ENCODE measurements around the gene PCYT2.

Gene PCYT2

GRCh38 chr17:81899514-81900166 is 11.6 kb downstream of the PCYT2 start:
- DNase-seq, result no peak

GRCh38 chr17:81898885-81899284 is 12.3 kb downstream of the PCYT2 start:
- no peak for DNase-seq

- DNase-seq, result no peak
Observed at GRCh38 chr17:81898029-81898866, 13.0 kb downstream of the PCYT2 start.

- no peak for DNase-seq
Observed at GRCh38 chr17:81895400-81895799, 15.8 kb downstream of the PCYT2 start.

GRCh38 chr17:81891303-81891552 is 20.0 kb downstream of the PCYT2 start:
- DNase-seq, result no peak

- no peak for DNase-seq
Observed at GRCh38 chr17:81890447-81891302, 20.5 kb downstream of the PCYT2 start.

DNA sequence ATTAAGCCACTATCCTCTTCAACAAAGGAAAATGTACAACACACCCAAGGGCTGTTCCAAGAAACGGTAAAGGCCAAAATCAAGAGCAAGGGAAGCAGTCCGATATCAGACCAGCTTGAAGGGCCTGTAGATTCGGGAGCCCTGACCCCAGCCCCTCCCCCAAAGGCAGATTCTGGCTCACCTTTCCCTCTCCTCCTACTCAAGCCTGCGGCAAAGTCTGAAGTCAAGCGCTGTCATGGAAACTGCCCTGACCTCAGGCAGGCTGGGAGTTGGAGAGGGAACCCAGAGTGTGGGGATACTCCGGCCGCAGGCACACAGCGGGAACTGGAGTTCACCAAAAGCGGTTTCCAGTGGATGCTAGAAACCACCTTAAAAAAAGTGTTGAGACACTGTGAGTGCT is 21.6 kb downstream of the PCYT2 start:
- no peak for DNase-seq

GRCh38 chr17:81888988-81889595 is 22.1 kb downstream of the PCYT2 start:
- DNase-seq, result no peak

DNA sequence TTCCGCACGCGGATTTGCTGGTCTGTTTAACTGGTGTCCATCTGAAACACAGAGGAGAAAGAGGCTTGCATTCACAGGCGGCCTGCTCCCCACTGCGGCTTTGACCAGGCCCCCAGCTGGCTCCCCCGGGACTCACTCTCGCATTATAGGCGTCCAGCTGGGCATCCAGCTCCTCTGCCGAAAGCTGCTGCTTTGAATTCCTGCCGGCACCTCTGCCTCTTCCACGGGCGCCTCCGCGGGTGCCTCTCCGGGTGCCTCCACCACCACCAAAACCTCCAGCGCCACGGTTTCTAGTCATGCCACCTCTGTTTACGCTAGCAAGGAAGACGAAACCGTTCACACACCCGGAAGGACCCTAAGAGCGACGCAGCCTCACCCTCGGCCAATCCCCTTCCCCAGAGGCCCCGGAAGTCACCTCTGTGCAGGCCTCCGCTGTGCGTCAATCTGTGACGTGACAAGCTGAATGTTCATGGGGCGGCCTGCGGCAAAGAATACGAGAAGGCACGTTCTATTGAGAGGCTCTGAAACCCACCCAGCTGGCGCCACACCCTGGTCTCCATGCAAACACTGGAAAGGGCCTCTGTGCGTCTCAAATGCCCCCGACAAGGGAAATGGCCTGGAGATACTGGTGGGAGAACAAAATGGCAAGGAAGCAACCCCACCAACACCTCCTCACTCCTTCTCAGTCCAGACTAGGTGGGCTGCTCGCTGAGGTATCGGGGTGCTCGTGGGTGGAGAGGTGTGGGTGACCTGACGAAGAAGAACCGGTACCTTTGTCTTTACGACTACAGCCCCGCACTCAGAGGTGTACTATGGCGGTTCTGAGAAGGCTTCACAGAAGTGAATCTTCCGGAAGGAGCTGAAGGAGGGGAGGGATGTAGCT is 22.9 kb downstream of the PCYT2 start:
- no peak for DNase-seq

GRCh38 chr17:81885869-81886548 is 25.2 kb downstream of the PCYT2 start:
- peak; percentile 83 for DNase-seq

GRCh38 chr17:81885454-81885853 is 25.7 kb downstream of the PCYT2 start:
- no peak for DNase-seq

DNA sequence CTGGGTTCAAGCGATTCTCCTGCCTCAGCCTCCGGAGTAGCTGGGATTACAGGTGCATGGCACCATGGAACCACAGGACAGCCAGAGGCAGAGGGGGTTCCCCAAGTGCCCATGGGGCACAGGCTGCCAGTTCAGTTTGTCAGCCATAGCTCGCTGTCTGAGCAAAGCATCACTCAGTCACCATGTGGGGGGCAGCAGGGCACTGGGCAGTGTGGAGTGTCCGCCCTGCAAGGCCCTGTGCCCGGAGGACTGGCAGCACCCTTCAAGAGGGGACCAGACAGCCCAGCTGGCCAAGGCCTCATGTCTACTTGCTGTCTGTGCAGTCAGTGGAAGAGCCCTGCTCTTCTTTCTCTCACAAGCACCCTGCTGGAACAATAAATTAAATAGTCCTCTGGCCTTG is 26.2 kb downstream of the PCYT2 start:
- no peak for DNase-seq

GRCh38 chr17:81884520-81884919 is 26.7 kb downstream of the PCYT2 start:
- DNase-seq, result no peak

DNA sequence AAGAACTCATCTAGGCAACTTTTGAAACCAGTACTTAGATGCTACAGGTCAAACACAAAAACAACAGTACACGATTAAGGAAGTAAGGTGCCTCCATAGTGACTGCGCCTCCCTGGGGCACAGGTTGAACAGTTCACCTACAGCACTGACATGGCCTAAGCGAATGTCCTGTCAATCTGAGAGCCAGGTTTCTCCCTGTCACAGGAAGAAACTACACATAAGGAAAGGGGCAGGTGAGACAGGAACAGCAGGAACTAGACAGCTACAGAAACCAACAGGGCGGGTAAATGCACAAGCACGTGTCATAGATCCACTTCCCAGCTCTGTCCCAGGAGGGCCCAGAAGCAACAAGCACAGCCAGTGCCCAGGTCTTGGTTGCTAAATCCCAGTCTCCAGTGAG is 32.1 kb downstream of the PCYT2 start:
- DNase-seq, result no peak

DNA sequence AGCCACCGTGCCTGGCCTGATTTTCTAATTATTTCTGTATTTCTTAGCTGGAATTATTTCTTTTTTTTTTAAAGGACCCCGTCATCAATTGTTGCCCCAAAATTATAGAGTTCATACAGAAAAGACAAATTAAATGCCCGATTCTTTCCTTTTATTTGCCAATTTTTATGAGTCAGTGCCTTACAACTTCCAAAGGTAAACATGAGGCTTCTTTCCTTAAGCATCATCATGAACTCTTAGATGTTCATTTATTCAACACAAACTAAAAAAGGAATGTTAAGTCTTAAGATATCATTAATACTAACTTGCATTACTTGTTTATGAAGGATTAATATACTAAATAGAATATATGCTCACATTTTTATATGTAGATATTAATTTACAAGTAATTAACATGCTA is 32.9 kb downstream of the PCYT2 start:
- no peak for DNase-seq

DNA sequence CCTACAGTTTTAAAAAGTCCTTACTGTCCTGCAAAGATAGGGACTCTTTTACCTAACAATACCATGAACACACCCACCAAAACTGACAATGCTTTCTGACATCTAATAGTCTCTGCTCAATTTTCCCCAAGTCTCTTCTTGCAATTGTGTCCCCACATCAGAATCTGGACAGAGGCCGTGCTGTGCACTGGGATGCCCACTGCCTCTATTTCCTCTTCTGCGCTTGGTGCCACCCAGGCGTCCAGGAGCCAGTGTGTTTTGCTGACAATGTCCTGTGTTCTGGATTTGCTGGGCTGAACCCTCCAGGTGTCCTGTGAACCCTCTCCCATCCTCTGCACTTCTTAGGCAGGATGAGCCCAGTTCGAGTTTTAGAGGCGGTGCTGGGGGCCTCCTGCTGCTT is 33.6 kb downstream of the PCYT2 start:
- no peak for DNase-seq

GRCh38 chr17:81871387-81872230 is 39.6 kb downstream of the PCYT2 start:
- peak; percentile 78 for DNase-seq

DNA sequence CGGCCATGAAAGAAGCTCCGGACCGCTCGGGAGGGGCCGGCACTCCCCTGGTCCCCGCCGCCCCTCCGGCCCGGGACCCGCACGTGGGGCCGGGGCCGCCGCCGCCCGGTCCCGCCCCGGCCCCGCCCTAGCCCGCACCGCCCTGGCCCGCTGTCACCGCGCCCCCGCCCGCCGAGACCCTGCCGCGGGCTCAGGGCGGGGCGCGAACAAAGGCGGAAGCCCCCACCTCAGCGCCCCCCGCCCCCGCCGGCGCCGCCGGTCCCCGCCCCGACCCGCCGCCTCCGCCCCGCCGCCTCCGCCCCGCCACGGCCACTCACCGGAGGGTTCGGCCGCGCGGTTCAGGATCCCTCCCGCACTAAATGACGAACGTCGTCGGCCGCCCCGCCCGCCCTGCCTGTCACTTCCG is 40.2 kb downstream of the PCYT2 start, which contains the start of gene ARHGDIA:
Gene ARHGDIA, minus strand, starts transcription at position 357 of the 406 bp plus-strand sequence. CDS start 1,407 bp downstream, outside the sequence.
- no peak for DNase-seq

GRCh38 chr17:81870131-81870980 is 40.8 kb downstream of the PCYT2 start:
- DNase-seq, result peak; percentile 15
